GM12892 (cell line): ENCODE measurements around the gene HELB.

Experiments used
- POLR2A ChIP-seq: IDR thresholded peaks from 2 replicates; pipeline ENCODE4 v1.6.1; 2011; ENCODE audit warnings: low read depth, low read length, control low read depth
- POLR2AphosphoS5 ChIP-seq: IDR thresholded peaks from 2 replicates; pipeline ENCODE4 v1.6.1; 2011; ENCODE audit warnings: low read depth, low read length, control low read depth

GRCh38 chr12:66304296-66304900 is 2.1 kb downstream of the HELB start:
- no peak for TF ChIP-seq POLR2AphosphoS5
- no peak for TF ChIP-seq POLR2A
